Mucosa of stomach (tissue), 1 donor: ENCODE results near the gene SRRM5.

ENCODE experiments used
- H3K27me3 ChIP-seq: one replicate; pipeline ENCODE4 v1.7.0; 2013; ENCODE audit warnings: mild to moderate bottlenecking, low read length; ENCODE audit not compliant: control insufficient read depth, insufficient read depth
- H3K36me3 ChIP-seq: one replicate; pipeline ENCODE4 v1.7.0; 2013; ENCODE audit warnings: low read length; ENCODE audit not compliant: control insufficient read depth, insufficient read depth
- H3K4me1 ChIP-seq: one replicate; pipeline ENCODE4 v1.7.0; 2013; ENCODE audit warnings: mild to moderate bottlenecking, low read length; ENCODE audit not compliant: control insufficient read depth, insufficient read depth
- H3K4me3 ChIP-seq: one replicate; pipeline ENCODE4 v1.7.0; 2013; ENCODE audit warnings: low read length
- H3K9ac ChIP-seq: one replicate; pipeline ENCODE4 v1.7.0; 2013; ENCODE audit warnings: mild to moderate bottlenecking, low read length, moderate library complexity
- H3K9me3 ChIP-seq: one replicate; pipeline ENCODE4 v1.7.0; 2013; ENCODE audit warnings: mild to moderate bottlenecking, low read length, moderate library complexity; ENCODE audit not compliant: control insufficient read depth
- donor health status: Pancreatic carcinoma.

SRRM5 gene, protein sequence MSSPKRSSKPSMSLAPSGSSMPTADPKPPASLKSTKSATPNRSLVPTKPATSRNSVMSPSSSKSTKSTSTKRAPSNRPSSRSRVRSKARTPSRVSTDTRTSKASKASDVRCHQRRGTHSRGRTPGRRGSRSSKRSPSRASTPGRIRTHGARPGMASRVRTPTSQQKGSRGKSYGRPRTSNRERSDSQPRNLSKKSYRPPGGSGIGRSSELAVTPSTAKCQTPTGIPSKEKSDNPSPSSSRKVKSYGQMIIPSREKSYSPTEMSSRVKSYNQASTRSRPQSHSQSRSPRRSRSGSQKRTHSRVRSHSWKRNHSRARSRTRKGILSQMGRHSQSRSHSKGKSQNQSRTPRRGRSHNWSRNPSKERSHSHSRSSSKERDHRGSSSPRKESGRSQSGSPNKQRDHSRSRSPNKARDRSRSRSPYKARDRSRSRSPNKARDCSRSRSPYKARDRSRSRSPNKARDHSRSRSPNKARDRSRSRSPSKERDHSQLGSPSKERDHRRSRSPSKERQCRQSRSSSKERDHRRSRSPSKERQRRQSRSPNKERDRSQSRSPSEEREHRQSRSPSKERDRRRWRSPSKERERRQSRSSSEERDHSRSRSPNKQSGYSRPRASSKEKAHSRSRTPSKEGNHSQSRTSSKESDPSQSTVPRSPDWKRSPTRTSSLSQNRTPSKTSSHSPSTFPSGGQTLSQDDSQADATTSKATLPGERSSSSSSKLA

DNA sequence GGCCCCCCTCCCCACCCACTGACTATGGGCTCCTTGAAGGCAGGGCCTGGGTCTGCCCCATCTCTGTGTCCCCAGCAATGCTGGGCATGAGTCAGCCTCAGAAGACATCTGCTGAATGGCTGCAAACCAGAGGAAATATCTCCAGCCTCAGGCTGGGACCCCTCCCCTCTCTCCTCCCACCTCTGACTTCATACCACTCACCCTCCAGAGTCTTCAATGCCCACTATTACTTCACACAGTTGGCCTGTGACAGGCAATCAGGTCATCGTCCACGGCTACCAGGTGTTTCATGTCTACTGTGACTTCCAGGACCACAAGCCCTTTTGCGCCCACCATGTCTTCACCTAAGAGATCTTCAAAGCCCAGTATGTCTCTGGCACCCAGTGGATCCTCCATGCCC, at the start of gene SRRM5:
Gene SRRM5 (plus strand): TSS at position 301 of the 400 bp plus-strand sequence. CDS start 34 bp downstream, at position 335.
- H3K4me3 ChIP-seq = no peak within 1 kb of the TSS
- H3K9ac ChIP-seq = no peak within 1 kb of the TSS
- H3K4me1 ChIP-seq = no peaks in the 10 kb centered on the region
- H3K27me3 ChIP-seq = no peaks in the 10 kb centered on the region
- no peaks in the 10 kb centered on the region for H3K9me3 ChIP-seq
- no peaks in the 10 kb centered on the region for H3K36me3 ChIP-seq

DNA sequence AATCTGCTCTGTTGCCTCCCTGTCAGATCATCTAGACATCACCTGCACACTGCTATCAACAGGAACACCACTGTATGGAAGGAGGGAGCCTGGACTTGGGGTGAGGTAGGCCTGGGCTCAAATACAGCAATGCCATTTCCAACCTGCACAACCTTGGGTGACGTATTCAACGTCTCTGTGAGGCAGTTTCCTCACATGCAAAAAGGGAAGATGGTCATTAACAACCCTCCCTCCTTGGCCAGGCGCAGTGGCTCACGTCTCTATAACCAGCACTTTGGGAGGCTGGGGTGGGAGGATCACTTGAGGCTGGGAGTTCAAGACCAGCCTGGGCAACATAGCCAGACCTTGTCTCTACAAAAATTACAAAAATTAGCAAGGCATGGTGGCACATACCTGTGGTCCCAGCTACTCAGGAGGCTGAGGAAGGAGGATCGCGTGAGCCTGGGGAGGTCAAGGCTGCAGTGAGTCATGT, 49.6 kb upstream of the SRRM5 start:
- no peak overlapping the region for H3K4me3 ChIP-seq
- H3K4me1 ChIP-seq = no peaks in the 10 kb centered on the region
- no peaks in the 10 kb centered on the region for H3K27me3 ChIP-seq
- H3K9me3 ChIP-seq = no peaks in the 10 kb centered on the region
- H3K9ac ChIP-seq = no peak overlapping the region
- H3K36me3 ChIP-seq = peaks cover 8% of the 10 kb centered on the region

DNA sequence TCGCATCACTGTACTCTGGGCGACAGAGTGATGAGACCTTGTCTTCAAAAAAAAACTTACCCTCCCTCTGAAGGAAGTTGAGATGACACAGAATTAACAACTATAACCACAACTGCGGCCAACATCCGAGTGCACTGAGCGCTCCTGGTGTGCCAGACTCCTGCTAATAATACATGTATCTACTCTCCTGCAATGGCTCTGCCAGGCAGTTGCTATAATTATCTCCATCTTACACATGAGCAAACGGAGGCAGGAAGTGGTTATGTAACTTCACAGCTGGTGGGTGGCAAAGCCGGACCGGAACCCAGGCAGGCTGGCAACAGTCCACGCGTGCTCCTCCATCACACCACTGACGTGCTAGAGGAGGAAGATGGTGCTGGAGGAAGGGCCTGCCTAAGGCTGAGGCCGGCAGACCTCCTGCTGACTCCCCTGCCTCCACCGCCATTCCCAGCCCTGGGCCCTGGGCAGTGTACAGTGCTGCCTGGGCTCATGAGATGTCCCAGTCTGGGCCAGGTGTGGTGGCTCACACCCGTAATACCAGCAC, 49.1 kb upstream of the SRRM5 start:
- Histone ChIP-seq H3K36me3 (peaks cover 8% of the 10 kb centered on the region), H3K4me1 (no peaks in the 10 kb centered on the region), H3K9ac (no peak overlapping the region), H3K9me3 (no peaks in the 10 kb centered on the region), H3K27me3 (no peaks in the 10 kb centered on the region), H3K4me3 (no peak overlapping the region)

DNA sequence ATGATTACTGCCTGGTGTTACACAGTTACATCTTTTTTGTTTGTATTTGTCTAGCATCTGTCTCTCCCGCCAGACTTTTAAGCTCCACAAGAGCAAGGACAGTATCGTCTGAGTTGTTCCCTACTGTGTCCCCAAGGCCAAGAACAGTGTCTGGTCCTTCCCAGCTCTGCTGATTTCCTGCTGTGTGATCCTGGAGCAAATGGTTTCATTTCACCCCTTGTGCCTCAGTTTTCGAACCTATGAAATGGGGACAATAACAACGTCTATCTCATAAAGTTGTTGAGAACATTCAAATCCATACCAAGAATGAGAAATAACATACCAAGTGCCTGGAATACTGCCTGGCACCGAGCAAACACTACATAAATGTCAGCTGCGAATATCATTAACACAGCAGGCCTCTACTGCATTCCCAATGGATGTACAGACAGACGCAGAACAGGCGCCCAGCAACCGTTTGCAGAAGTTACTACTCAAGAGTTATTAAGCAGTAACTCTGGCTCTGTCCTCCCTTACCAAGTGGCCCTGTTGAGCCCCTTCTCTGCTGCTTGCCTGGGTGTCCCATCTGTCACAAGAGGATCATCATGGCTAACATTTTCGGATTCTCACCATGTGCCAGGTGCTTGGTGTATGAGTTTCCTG, 48.0 kb upstream of the SRRM5 start:
- Histone ChIP-seq H3K36me3 (peaks cover 8% of the 10 kb centered on the region), H3K4me1 (no peaks in the 10 kb centered on the region), H3K27me3 (no peaks in the 10 kb centered on the region), H3K9ac (no peak overlapping the region), H3K4me3 (no peak overlapping the region), H3K9me3 (no peaks in the 10 kb centered on the region)

DNA sequence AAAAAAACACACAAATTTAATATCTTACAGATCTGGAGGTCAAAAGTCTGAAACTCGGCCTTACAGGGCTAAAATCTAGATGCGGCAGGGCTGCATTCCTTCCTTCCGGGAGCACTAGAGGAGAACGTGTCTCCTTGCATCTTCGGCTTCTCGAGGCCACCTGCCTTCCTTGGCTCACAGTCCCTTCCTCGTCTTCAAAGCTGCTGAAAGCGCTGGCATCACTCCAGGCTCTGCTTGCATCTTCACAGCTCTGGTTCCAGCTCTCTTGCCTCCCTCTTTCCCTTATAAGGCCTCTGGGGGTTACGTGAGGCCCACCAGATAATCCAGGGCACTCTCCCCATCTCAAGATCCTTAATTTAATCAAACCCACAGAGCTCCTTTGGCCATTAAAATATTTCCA, 47.1 kb upstream of the SRRM5 start:
- Histone ChIP-seq H3K4me1 (peaks cover 2% of the 10 kb centered on the region), H3K9me3 (no peaks in the 10 kb centered on the region), H3K4me3 (no peak overlapping the region), H3K9ac (no peak overlapping the region), H3K27me3 (no peaks in the 10 kb centered on the region), H3K36me3 (peaks cover 8% of the 10 kb centered on the region)

DNA sequence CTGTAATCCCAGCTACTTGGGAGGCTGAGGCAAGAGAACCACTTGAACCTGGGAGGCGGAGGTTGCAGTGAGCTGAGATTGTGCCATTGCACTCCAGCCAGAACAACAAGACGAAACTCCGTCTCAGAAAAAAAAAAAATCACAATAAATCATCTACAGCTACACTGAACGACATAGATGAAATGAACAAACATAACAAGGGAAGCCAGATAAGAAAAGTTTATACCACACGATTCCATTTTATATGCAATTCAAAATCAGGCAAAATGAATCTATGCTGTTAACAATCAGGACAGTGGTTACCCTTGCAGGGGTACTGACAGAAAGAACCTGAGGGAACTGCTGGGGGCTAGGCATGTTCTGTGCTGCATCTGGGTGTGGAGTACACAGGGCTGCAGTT, 42.2 kb upstream of the SRRM5 start:
- Histone ChIP-seq H3K4me3 (no peak overlapping the region), H3K4me1 (peaks cover 38% of the 10 kb centered on the region), H3K27me3 (no peaks in the 10 kb centered on the region), H3K9me3 (no peaks in the 10 kb centered on the region), H3K36me3 (no peaks in the 10 kb centered on the region), H3K9ac (no peak overlapping the region)

DNA sequence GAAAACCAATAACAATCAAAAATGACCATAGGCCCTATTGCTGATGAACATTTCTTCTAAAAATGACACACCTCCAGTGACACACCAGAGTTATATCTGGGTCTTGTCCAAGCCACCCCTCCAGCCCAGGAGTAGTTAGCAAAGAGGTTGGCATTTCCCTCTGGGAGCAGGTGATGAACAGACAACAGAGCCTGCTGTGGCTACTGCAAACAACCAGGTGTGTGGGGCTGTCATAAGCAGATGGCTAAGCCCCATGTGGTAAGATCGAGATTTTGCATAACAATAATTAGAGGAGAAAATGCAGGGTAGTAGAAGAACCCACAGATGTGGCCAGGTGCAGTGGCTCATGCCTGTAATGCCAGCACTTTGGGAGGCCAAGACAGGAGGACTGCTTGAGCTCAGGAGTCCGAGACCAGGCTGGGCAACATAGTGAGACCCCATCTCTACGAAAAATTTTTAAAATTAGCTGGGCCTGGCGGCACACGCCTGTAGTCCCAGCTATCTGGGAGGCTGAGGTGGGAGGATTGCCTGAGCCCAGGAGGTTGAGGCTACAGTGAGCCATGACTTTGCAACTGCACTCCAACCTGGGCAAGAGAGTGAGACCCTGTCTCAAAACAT, 41.6 kb upstream of the SRRM5 start:
- no peak overlapping the region for H3K4me3 ChIP-seq
- H3K36me3 ChIP-seq = no peaks in the 10 kb centered on the region
- peak overlapping the region; percentile 9 for H3K9ac ChIP-seq

DNA sequence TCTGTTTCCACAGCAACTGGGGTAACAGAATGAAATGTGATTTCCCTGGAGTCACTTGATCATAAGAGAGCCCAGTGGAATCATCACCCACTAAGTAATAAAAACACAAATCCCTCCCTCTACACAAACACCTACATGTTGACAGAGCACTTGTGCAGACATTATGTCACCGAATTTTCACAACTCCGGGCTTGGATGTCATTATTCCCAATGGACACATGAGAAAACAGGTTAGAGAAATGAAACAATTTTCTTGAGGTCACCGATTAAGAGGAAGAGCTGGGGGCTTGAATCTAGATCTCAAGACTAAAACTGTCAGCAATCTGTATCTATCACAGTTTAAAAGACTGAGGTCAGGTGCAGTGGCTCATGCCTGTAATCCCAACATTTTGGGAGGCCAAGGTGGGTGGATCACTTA, 39.7 kb upstream of the SRRM5 start:
- peaks cover 42% of the 10 kb centered on the region for H3K4me1 ChIP-seq
- H3K9me3 ChIP-seq = no peaks in the 10 kb centered on the region
- H3K4me3 ChIP-seq = no peak overlapping the region

More for the DNA sequence above, 41.6 kb upstream of the SRRM5 start:
- Histone ChIP-seq H3K27me3 (no peaks in the 10 kb centered on the region), H3K4me1 (peaks cover 42% of the 10 kb centered on the region), H3K9me3 (no peaks in the 10 kb centered on the region)

DNA sequence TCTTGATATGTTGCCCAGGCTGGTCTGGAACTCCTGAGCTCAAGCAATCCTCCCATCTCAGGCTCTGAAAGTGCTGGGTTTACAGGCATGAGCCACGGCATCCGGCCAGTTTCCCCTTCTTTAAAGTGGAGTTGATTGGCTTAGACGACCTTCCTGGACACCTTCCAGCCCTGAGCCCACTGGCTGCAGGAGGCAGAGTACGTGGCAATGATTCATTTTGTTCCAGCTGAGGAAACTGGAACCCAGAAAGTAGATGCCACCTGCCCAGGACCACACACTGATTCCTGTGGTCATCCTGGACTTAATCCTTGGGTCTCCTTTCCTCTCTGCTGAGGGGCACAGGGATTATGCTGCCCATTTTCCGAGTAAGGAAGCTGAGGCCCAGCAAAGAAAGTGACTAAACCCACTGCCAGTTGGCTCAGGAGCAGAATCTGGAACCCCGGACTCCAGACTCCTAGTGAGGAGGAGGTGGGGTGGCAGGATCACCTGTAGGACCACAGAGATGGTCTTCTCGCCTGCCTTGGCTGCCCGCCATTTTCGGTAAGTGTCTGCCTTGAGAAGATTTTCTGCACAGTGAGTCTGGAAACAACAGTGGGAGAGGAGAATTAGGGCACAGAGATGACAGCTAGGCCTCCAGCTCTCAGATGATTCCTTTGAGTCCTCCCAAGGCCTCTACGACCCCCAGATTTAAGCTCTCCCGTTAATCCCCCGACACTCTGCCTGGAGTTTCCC, 37.3 kb upstream of the SRRM5 start:
- Histone ChIP-seq H3K36me3 (no peaks in the 10 kb centered on the region), H3K4me3 (peak overlapping the region; percentile 89), H3K9me3 (no peaks in the 10 kb centered on the region), H3K9ac (peak overlapping the region; percentile 92), H3K27me3 (no peaks in the 10 kb centered on the region), H3K4me1 (peaks cover 42% of the 10 kb centered on the region)

More for the DNA sequence above, 39.7 kb upstream of the SRRM5 start:
- H3K36me3 ChIP-seq = no peaks in the 10 kb centered on the region
- no peak overlapping the region for H3K9ac ChIP-seq
- H3K27me3 ChIP-seq = no peaks in the 10 kb centered on the region

DNA sequence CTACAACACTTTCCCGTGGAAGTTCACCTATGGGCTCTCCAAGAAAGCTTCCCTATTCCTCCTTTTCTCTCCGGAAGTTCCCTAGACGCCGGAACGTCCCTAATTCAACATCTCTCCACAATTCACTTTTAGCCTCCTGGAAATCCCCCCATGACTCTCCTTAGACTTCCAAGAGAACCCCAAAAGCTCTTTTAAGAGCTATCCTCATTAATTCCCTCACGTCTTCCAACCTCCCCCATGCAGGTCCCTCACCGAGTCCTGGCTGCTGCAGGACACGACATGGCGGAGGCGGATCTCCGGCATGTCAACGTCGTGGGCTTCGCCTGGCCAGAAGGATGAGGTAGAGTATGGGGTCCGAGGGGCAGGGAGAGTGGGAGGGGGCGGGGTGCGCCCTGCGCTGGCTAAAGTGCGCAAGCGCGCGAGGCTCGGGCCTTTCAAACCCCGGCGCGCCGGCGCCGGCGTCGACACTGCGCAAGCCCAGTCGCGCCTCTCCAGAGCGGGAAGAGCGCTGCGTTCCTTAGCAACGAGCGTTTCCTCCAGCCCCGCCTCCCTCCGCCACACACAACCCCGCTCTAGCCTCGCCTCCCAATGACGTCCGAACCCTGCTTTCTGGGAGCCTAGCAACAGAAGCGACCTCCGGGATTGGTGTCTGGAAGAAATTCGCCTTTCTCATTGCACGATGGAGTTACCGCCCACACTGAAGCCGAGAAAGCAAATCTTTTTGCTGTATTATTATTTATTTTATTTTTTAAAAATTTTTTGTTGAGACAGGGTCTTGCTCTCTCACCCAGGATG, 36.5 kb upstream of the SRRM5 start, which contains the start of the genes PINLYP and XRCC1:
Gene PINLYP (plus strand): TSS at position 646 of the 795 bp plus-strand sequence. CDS start 1,391 bp downstream, outside the sequence.
Gene XRCC1 (minus strand): TSS at position 372 of the 795 bp plus-strand sequence. CDS start 69 bp downstream, at position 303.
- no peaks in the 10 kb centered on the region for H3K36me3 ChIP-seq
- H3K9me3 ChIP-seq = no peaks in the 10 kb centered on the region
- H3K27me3 ChIP-seq = no peaks in the 10 kb centered on the region
- peak within 1 kb of the TSS; percentile 89 for H3K4me3 ChIP-seq
- H3K4me1 ChIP-seq = peaks cover 35% of the 10 kb centered on the region
- peak within 1 kb of the TSS; percentile 92 for H3K9ac ChIP-seq
